PC-9 (cell line): ENCODE measurements around the gene AKT1. TPM values are rescaled to one million over a fixed set of nuclear protein-coding genes. Genes with fewer than 3 reads are reported as not detected.

Source experiments
- BruUV-seq: library from RNA; stranded (reverse); fragments of 400-500 nt; replicated peaks from 2 replicates; lab custom pipeline; 2021; lab: Mats Ljungman, UMichigan
- CTCF ChIA-PET: fragments of 300-600 bp; sonication (Branson Sonifier 250); formaldehyde crosslinking; loops from one replicate; lab custom pipeline; 2022; ENCODE audit warnings: antibody characterized with exemption; lab: Charles Lee
- POLR2A ChIA-PET: fragments of 300-600 bp; sonication (Branson Sonifier 250); formaldehyde crosslinking; loops from one replicate; lab custom pipeline; 2022; ENCODE audit warnings: antibody characterized with exemption; ENCODE audit not compliant: unreplicated experiment; lab: Charles Lee
- DNase-seq, 2 experiments: peaks; one replicate each; pipeline versions ENCODE4 v3.0.0 to v3.0.0-alpha.2; 2015 to 2022; ENCODE audit warnings: mixed read lengths in 1 of 2
- H2AFZ ChIP-seq: fragments of 200-600 bp; sonication (generic); 2 replicates; pipeline ENCODE4 v1.8.1; 2017; ENCODE audit warnings: antibody characterized with exemption
- H3F3A ChIP-seq: fragments of 200-600 bp; sonication (generic); 2 replicates; pipeline ENCODE4 v1.8.1; 2017; ENCODE audit warnings: antibody characterized with exemption, mild to moderate bottlenecking, low read depth; ENCODE audit not compliant: insufficient read depth
- H3K27ac ChIP-seq: fragments of 200-600 bp; sonication (generic); 2 replicates; pipeline ENCODE4 v1.6.1; 2016; ENCODE audit warnings: mixed run types
- H3K27me3 ChIP-seq: fragments of 200-600 bp; sonication (generic); 2 replicates; pipeline ENCODE4 v1.6.1; 2016; ENCODE audit warnings: low read depth, mixed run types; ENCODE audit not compliant: insufficient read depth
- H3K36me3 ChIP-seq: fragments of 200-600 bp; sonication (generic); 2 replicates; pipeline ENCODE4 v1.6.1; 2016; ENCODE audit warnings: low read depth, mixed run types
- H3K4me1 ChIP-seq: fragments of 200-600 bp; sonication (generic); replicated peaks from 2 replicates; pipeline ENCODE4 v1.6.1; 2016; ENCODE audit warnings: mixed run types; ENCODE audit not compliant: insufficient read depth
- H3K4me2 ChIP-seq: fragments of 200-600 bp; sonication (generic); 2 replicates; pipeline ENCODE4 v1.6.1; 2017; ENCODE audit warnings: mixed run types
- H3K4me3 ChIP-seq: fragments of 200-600 bp; sonication (generic); 2 replicates; pipeline ENCODE4 v1.6.1; 2016; ENCODE audit warnings: mixed run types
- H3K79me2 ChIP-seq: fragments of 200-600 bp; sonication (generic); 2 replicates; pipeline ENCODE4 v1.6.1; 2017; ENCODE audit warnings: low read depth, mixed run types
- H3K9me2 ChIP-seq: fragments of 200-600 bp; sonication (generic); 2 replicates; pipeline ENCODE4 v1.8.1; 2017; ENCODE audit warnings: mild to moderate bottlenecking; ENCODE audit not compliant: insufficient read depth
- H3K9me3 ChIP-seq: fragments of 200-600 bp; sonication (generic); 2 replicates; pipeline ENCODE4 v1.8.1; 2016; ENCODE audit warnings: low read depth; ENCODE audit not compliant: insufficient read depth
- H4K20me1 ChIP-seq: fragments of 200-600 bp; sonication (generic); 2 replicates; pipeline ENCODE4 v1.8.1; 2017; ENCODE audit not compliant: insufficient read depth
- EZH2 ChIP-seq: fragments of 200-600 bp; sonication (generic); IDR thresholded peaks from 2 replicates; pipeline ENCODE4 v1.8.0; 2017; ENCODE audit warnings: antibody characterized with exemption, low read depth
- intact Hi-C: fragments of 100-400 bp; cut with micrococcal nuclease; formaldehyde crosslinking; loops from one replicate; pipeline ENCODE4 v1.10.0; 2022; ENCODE audit not compliant: unreplicated experiment
- total RNA-seq: library from RNA; stranded (reverse); gene quantifications from 2 replicates; pipeline ENCODE4 v1.2.3, GENCODE V29; 2021
- TF ChIP-seq, protein P1 (sequence below): fragments of 200-600 bp; sonication (generic); conservative IDR thresholded peaks from 2 replicates; pipeline ENCODE4 v1.6.1; 2017; ENCODE audit warnings: mixed run types, antibody characterized with exemption, mild to moderate bottlenecking, moderate library complexity

AKT1 gene
- total RNA-seq, 1 experiment from 2014 or later, result 107 TPM

DNA sequence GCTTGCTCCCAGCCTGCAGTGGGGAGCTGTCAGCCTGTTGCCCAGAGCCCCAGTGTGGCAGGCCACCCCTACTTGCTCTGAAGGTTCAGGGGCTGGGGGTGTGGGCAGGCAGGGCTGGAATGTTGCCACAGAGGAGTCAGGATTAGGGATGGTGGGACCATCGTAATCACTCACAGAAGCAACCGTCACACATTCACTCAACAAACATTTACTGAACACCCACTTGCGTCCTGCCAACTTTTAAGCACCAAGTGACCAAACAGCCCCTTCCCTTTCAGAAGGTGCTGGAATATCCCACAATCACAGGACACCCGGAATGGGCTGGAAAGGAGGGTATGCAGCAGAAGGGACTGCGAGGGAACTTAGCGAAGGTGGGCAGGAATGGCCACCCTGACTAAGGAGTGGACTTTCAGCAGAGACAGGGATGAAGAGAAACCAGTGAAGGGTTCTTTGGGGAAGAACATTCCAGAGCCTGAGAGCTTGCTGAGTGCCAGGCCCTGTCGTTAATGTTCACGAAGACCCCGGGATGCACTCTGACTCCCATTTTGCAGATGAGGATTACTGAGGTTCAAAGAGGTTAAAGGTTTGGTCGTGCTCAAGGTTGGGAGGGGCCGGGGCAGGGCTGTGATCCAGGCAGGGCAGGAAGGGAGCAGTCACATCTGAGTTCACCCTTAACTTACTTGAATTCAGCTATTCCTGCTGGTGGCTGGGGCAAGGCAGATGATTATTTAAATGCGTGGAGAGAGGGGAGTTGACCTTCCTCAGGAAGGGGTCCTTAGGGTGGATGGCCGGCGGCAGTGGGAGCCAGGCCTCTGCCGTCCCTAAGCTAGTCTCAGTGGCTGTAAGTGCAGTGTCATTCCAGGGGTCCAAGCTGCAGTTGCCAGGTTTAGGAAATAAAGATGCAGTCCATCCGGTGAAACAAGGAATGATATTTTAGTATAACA, 3.0 kb upstream of the AKT1 start:
- peaks cover 29% of the 10 kb centered on the region for H3F3A ChIP-seq
- POLR2A ChIA-PET, result no interaction called here
- TSS peak; percentile 0 for BruUV-seq
- no peak overlapping the region for H3K4me3 ChIP-seq
- CTCF ChIA-PET, result no interaction called here
- no peaks in the 10 kb centered on the region for H3K36me3 ChIP-seq
- H3K4me2 ChIP-seq, result no peak overlapping the region
- intact Hi-C loops, result no loop called here
- peaks cover 29% of the 10 kb centered on the region for H3K4me1 ChIP-seq
- no peaks in the 10 kb centered on the region for H3K9me3 ChIP-seq
- H3K27ac ChIP-seq, result no peak overlapping the region
- H3K79me2 ChIP-seq, result peaks cover 13% of the 10 kb centered on the region
- no peaks in the 10 kb centered on the region for H3K27me3 ChIP-seq
- TF ChIP-seq, protein P1, sequence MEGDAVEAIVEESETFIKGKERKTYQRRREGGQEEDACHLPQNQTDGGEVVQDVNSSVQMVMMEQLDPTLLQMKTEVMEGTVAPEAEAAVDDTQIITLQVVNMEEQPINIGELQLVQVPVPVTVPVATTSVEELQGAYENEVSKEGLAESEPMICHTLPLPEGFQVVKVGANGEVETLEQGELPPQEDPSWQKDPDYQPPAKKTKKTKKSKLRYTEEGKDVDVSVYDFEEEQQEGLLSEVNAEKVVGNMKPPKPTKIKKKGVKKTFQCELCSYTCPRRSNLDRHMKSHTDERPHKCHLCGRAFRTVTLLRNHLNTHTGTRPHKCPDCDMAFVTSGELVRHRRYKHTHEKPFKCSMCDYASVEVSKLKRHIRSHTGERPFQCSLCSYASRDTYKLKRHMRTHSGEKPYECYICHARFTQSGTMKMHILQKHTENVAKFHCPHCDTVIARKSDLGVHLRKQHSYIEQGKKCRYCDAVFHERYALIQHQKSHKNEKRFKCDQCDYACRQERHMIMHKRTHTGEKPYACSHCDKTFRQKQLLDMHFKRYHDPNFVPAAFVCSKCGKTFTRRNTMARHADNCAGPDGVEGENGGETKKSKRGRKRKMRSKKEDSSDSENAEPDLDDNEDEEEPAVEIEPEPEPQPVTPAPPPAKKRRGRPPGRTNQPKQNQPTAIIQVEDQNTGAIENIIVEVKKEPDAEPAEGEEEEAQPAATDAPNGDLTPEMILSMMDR, result no peak
- no peak for TF ChIP-seq EZH2
- no peaks in the 10 kb centered on the region for H3K9me2 ChIP-seq
- peaks cover 14% of the 10 kb centered on the region for H4K20me1 ChIP-seq
- no peak for DNase-seq
- no peak overlapping the region for H2AFZ ChIP-seq

- Histone ChIP-seq H4K20me1 (peaks cover 22% of the 10 kb centered on the region), H2AFZ (no peak overlapping the region), H3K4me2 (no peak overlapping the region), H3K27me3 (no peaks in the 10 kb centered on the region), H3K9me3 (no peaks in the 10 kb centered on the region), H3K36me3 (no peaks in the 10 kb centered on the region), H3K4me1 (peaks cover 34% of the 10 kb centered on the region), H3F3A (peaks cover 29% of the 10 kb centered on the region), H3K4me3 (no peak overlapping the region), H3K27ac (no peak overlapping the region), H3K9me2 (no peaks in the 10 kb centered on the region), H3K79me2 (peaks cover 25% of the 10 kb centered on the region)
- intact Hi-C loops, result no loop called here
- no peak for TF ChIP-seq EZH2
- TF ChIP-seq, protein P1, result no peak
- ChIA-PET CTCF (no interaction called here), POLR2A (interaction anchor here (0.5 kb wide), 1 partner anchor 45 kb away, joined by 3 read pairs; the partner anchor contains the start of gene SIVA1)
- BruUV-seq, result no TSS peak
- peak in 1 of 2 experiments; percentile 8 for DNase-seq
Measured at GRCh38 chr14:104797115-104798044, 1.8 kb upstream of the AKT1 start.

GRCh38 chr14:104796687-104797081, 1.1 kb upstream of the AKT1 start:
- Histone ChIP-seq H3K4me2 (no peak overlapping the region), H3K27me3 (no peaks in the 10 kb centered on the region), H3K79me2 (peaks cover 27% of the 10 kb centered on the region), H3K27ac (no peak overlapping the region), H3F3A (peaks cover 29% of the 10 kb centered on the region), H2AFZ (no peak overlapping the region), H4K20me1 (peaks cover 25% of the 10 kb centered on the region), H3K9me3 (no peaks in the 10 kb centered on the region), H3K36me3 (no peaks in the 10 kb centered on the region), H3K9me2 (no peaks in the 10 kb centered on the region), H3K4me3 (no peak overlapping the region), H3K4me1 (peaks cover 29% of the 10 kb centered on the region)
- intact Hi-C loops, result no loop called here
- no peak for DNase-seq
- no TSS peak for BruUV-seq
- TF ChIP-seq, protein P1, result no peak
- TF ChIP-seq EZH2, result no peak
- POLR2A ChIA-PET, result no interaction called here
- CTCF ChIA-PET, result no interaction called here
